Stimulated activated CD4-positive, alpha-beta T cell treated with anti-CD3 and anti-CD28 coated beads, Interleukin-1b, Interleukin-23, amount 100 ng/mL, for 4 hours (primary cell): Measurements from ENCODE around the gene CYP2R1.
"Not testable (repeated sequence)": the region's sequence is repeated elsewhere in the genome, so short reads cannot be mapped to it uniquely, and the experiment has no call there.

Experiments
- DNase-seq, 2 donors: peaks; one replicate each; pipeline ENCODE4 v3.0.0-alpha.2; 2020; ENCODE audit warnings: low read depth in 2 of 2

Gene CYP2R1

DNA sequence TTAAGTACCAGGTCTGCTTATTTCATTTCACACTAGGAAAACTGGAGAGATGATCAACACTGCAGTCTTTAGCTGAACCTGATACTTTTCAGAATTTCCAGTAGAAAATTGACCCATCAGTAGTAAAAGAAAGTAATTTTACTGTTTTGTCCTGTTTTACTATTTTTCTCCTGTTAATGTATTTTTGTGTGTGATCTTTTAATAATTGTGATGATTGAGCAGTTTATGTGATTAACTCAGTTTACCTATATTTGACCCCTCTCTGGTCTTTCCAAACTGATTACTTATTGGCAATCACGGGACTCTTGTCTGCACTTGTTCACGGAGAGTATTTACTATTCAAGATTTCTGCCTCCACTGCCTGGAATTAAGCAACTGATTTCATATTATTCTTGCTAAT is 546 bp upstream of the CYP2R1 start:
- DNase-seq: no peak

DNA sequence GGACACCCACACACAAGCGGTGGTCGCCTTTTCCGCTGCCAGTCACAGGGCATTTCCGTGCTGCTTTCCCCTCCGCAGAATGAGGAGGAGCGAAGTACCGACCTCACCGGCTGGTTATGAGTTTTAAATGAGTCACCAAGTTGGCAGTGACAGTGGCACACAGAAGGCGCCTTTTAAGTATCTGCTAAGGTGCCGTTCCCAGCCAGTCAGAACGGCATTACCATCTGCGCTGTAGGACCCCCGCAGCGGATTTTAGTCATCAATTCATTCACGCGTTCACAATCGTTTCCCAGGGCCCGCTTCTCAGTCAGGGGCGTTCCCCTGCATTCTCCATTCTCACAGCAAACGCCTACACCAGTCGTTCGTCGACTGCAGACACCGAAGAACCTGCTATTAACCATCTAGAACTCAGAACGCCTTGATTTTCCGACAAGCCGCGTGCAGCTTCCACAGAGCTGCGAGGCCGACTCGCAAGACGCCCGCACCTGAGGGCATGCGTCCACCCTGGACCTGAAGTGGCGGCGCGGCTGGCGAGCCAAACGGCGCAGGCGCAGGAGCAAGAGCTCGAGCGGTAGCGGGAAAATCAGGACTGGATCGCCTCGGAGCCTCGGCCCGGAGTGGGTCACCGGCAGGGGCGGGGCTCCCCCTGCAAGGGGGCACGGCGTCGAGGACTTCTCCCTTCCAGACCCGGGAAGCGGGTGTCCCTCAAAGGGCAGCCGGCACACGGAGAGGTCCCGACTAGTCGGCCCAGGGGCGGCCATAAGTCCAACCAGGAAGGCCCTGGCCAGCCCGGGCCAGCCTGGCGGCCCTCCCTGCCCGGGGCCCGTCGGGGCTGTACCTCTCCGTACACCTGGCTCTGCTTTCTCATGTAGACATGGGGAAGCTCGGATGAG is 642 bp downstream of the CYP2R1 start:
- peak; percentile 70 to 72 for DNase-seq

DNA sequence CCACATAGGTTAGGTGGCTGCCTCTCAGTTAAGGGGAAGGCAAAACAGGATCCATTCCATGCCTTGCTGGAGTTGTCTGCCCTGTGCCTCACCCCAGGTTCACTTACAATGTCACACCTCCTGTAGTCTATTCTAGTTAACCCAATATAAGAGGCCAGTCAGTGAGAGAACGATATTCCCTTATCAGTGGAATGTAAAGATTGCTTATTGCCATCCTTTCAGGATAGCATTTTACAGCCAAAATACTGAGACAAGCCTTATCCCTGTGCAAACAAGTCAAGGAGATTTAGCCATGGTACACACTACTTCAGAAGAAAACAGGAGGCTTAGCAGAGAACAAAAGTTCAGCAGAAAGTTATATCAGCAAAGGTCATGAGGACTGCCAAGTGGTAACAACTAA is 5.5 kb downstream of the CYP2R1 start:
- DNase-seq: no peak

DNA sequence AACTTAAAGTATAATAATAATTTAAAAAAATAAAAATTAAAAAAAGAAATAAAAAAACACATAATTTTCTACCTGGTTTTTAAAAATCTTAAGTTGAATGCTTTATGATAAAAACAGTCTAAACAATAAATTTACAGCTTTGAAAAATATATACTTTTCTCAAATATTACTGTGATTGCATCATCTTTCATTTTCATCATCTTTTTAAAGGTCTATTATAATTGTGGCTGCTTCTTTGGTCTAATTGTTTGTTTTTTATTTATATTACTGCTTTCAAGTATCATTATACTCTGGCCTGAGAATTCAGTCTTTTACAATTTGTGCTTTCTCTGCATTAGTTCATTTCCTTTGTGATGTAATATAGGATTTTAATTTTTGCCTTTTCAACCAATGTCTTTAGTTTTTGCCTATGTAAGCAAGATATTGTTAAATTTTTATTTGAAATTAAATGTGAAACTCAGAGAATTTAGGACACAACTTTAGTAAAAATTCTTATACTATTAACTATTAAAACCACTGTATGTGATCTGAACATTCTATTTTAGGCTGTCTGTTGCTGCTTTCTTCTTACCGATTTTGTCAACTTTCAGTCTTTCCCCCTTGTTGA is 7.3 kb downstream of the CYP2R1 start:
- no peak for DNase-seq

DNA sequence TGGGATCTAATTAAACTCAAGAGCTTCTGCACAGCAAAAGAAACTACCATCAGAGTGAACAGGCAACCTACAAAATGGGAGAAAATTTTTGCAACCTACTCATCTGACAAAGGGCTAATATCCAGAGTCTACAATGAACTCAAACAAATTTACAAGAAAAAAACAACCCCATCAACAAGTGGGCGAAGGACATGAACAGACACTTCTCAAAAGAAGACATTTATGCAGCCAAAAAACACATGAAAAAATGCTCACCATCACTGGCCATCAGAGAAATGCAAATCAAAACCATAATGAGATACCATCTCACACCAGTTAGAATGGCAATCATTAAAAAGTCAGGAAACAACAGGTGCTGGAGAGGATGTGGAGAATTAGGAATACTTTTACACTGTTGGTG is 8.3 kb downstream of the CYP2R1 start:
- DNase-seq: not testable (repeated sequence)

DNA sequence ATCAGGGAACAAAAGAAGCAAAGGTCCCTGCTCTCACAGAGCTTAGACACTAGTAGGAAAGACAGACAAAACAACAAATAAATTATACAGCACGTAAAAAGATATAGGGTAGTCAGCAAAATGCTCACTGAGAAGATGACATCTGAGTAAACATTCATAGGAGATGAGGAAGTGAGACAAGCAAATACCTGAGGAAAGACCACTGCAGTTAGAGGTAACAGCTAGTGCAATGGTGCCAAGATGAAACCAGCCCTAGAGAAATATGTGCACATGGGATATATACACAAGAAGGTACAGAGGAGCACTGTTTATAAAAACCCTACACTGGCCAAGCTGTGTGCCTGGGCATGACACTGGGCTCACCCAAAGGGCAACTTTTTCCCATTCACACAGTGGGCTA is 9.8 kb downstream of the CYP2R1 start:
- no peak for DNase-seq

DNA sequence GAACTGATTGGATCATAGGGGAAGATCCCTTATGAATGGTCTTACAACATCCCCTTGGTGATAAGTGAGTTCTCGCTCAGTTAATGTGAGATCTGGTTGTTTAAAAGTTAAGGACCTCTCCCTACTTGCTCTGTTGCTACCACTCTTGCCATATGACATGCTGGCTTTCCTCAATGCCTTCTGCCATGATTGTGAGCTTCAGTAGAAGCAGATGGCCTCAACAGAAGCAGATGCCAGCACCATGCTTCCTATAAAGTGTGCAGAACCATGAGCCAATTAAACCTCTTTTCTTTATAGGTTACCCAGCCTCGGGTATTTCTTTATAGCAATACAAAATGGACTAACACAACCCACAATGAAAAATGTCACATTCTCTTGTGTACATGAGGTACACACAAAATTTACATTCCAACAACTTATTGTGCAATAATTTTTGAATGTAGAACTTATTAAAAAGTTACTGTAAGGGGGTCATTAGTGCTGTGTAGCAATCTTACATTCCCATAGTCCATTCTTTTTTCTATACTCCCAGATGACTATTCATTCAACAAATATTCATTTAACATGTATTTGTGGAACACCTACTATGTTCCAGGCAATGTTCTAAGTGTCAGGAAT is 10.3 kb downstream of the CYP2R1 start:
- no peak for DNase-seq

DNA sequence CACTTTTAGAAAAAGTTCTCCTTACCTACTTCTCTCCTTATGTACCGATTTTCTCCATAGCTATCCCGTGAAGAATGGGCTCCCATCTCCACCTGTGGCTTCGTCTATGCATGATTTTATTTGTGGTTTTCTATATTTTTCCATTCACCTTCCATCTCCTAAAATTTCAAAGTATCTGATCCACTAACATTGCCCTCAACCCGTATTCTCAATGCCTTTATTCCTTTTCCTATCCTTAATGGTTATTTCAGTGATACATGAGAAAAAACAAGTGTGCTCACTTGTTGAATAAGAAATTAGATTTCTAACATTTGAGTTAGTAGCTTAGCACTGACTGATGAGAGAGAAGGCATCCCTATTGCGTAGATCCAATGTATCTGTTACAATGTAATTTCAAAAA is 16.9 kb downstream of the CYP2R1 start:
- DNase-seq: no peak

DNA sequence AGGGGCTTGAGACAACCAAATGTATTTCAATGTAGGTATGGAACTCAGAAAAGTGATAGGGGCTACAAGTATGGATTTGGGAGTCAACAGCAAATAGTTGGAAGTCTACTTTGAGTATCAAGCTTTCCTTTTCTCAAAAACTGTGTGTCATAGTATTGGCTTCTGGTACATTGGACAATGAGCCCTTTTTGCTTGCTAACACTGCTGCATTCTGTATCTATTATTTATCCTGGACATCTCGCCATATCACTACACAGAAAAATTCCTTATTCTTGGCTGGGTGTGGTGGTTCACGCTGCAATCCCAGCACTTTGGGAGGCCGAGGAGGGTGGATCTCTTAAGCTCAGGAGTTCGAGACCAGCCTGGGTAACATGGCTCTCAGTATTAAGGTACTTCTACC is 18.4 kb downstream of the CYP2R1 start:
- no peak for DNase-seq

DNA sequence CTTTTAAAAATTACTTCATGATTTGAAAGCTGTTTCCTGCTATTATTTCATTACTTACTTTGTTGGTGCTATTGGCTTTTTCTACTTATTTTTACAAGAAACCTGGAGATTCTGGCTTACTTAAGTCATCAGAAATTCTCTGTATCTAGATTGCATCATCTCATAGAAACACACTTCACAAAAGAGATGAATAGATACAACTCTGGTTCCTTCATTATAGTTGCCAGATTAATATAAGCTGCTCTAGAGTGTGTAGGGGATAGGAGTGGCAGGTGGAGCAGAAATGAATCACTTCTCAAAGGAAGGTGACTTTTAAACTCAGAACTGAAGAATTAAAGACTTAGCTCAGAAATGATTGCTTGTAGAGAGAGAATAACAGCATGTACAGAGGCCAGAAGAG is 20.0 kb downstream of the CYP2R1 start:
- no peak for DNase-seq

DNA sequence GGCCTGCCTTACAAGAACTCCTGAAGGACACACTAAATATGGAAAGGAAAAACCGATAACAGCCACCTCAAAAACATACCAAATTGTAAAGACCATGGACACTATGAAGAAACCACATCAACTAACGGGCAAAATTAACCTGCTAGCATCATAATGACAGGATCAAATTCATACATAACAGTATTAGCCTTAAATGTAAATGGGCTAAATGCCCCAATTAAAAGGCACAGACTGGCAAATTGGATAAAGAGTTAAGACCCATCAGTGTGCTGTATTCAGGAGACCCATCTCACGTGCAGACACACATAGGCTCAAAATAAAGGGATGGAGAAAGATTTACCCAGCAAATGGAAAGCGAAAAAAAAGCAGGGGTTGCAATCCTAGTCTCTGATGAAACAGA is 28.3 kb downstream of the CYP2R1 start:
- not testable (repeated sequence) for DNase-seq

DNA sequence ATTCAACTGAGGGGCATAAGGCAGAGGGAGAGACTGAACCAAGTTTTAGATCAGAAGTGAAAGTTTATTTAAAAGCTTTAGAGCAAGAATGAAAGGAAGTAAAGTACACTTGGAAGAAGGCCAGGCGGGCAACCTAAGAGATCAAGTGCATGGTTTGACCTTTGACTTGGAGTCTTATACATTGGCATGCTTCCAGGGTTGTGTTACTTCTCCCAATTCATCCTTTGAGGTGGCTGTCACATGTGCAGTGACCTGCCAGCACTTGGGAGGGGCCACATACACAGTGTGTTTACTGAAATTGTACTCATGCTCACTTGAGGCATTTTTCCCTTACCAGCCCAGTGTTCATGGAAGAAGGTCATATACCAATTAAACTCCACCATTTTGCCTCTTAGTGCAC is 30.4 kb downstream of the CYP2R1 start:
- no peak for DNase-seq

DNA sequence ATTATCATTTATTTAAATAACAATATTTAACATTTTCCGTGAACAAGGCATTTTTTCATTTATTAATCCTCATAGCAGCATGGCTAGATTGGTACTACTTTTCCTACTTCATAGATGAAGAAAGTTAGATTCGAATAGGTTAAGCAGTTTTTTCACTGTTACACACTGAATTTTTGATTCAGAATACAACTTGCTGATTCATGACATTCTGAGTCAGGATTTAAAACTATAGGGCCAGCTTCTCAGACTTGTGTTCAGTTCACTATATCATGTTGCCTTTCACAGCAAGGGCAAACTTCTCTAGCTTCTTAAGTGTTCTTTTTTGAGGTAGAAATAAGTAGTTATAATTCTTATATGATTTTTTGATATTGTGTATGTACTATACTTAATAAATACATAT is 31.5 kb downstream of the CYP2R1 start:
- DNase-seq: no peak

DNA sequence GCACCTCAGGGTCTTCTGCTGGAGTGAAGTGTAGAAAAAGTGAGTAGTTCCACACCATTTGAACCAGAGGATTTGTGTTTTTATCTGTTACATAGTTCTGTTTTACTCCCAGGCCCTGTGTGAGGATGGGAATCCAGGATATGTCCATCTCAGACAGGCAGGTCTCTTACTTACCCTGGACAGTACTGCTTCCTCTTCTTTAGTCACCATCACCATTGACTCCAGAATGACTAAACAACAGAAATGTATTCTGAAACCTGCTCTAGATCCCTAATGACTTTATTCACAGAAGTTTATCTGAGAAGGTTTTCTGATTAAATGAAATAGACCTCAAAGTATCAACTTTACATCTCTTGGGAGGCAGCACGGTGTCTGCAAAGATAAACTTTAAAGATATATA is 33.6 kb downstream of the CYP2R1 start:
- DNase-seq: no peak

DNA sequence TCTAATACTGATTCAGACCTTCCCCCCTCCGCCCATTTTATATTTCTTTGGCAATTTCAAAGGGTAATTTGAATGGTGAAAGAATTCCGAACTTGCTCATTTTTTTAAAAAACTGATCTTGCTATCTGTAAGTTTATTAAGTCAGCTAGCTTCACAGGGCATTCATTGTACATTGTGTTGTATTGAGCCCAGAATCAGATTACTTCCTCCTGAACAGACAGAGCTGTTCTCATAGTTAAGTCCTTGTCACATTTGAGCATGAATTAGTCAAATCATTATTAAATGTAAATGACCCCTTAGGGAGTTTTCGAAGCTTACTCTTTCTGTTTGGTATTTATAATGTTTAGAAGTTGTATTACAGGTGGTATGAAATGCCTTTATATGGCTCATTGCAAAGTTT is 34.4 kb downstream of the CYP2R1 start:
- no peak for DNase-seq

DNA sequence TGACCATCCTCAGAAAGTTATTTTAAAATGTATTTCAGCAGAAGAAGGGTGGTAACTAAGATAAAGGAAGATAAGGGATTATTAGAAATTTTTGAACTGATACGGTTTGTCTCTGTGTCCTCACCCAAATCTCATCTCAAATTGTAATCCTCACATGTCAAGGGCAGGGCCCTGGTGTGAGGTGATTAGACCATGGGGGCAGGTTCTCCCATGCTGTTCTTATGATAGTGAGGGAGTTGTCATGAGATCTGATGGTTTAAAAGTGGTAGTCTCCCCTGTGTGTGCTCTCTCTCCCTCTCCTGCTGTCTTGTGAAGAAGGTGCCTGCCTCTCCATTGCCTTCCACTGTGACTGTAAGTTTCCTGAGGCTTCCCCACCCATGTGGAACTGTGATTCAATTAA is 36.1 kb downstream of the CYP2R1 start:
- DNase-seq: no peak

DNA sequence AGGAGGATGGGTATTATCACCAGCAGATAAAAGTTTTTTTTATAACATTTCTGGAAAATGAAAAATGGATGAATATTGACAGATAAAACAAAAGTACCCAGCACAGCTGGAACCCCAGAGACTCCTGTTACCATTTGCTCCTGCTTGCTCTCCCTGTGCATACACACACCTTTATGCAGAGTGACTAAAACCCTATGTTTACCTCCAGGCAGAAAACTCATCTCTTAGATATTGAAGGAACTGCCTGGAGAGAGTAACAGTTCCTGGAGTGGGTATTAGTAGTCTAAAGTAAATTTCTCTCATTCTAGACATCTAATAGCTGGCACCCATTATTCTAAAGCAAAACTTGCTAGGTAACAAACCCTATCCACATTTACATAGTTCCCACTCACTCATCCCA is 38.0 kb downstream of the CYP2R1 start:
- DNase-seq: no peak

DNA sequence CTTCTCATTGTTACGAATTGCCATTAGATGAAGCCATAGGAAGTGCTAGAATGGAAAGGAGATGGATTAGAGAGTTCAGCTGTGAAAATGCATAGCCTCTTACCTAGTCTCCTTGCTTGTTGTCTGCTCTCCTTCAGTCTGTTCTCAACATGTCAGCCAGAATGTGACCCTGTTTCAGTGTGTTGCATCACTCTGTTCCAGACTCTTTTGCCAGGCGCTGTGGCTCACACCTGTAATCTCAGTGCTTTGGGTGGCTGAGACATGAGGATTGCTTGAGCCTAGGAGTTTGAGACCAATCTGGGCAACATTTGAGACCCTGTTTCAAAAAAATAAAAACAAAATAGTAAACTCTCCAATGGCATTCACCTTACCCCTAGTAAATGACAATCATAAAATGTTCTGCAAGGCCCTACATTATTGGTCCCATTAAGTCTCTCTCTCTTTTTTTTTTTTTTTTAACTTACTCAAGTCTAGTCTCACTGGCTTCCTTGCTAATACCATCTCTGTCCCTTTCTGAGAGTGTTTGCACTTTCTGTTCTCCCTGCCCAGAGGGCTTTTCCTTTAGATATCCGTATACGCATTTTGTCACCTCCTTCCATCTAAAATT is 39.4 kb downstream of the CYP2R1 start:
- DNase-seq: no peak

DNA sequence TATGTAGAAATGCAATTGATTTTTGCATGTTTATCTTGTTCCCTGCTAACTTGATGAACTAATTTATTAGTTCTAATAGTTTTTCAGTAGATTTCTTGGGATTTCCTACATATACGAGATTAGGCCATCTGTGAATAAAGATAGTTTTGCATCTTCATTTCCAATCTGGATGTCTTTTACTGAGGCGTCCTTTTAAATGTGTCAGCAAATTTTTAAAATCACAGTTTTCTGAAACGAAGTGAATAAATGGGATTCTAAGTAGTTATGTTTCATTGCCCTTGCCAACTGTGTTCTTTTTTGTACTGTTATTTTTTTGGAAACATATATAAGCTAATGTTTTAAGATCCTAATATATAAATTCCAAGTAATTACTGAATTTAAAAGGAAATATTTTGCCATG is 50.0 kb downstream of the CYP2R1 start:
- no peak for DNase-seq

DNA sequence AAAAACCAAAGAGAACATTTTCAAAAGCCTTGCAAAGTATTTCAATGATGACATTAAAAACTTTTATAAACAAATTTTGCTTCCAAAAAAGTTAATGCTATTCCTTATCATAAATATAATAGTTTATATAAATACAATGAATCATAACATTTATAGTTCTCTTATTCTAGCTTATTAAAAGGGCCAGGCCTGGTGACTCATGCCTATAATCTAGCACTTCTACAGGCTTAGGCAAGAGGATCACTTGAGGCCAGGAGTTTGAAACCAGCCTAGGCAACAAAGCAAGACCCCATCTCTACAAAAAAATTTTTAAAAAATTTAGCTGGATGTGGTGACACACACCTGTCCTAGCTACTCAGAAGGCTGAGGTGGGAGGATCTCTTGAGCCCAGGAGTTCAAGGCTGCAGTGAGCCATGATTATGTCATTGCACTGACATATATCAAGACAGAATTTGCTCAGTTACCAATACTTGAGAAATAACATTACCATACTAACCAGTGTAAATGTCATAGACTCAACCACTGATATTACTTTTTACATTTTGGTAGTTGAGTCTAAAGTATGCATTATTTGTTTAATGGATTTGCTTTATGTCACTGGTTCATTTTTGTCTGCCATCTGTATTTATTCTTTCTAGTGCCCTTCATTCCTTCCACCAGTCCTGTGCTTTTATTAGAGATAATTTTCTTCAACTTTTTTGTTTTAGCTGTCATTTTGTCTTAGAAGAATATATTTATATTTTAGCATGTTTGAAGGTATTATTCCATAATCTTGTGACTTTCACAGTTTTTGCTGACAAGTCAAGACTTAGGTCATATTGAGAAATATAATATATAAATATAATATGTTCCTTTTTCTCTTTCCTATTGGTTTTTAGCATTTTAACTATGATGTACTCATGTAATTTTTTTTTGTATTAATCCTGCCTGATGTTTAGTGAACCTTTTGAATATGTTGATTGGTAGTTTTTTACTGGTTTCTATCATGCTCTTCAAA is 56.2 kb downstream of the CYP2R1 start:
- no peak for DNase-seq
